ENCODE results near the gene MALRD1. TPM values are rescaled to one million over a fixed set of nuclear protein-coding genes. Genes with fewer than 3 reads are reported as not detected.

MALRD1 gene
- total and polyA plus RNA-seq, 3 donors from 2014 or later: 3.3 to 26.7 (median 19.3) TPM

- no peak for TF ChIP-seq CTCF (IDR thresholded peaks at IDR 0.05)
- TF ChIP-seq POLR2A (IDR thresholded peaks at IDR 0.05): no peak
- 98 to 100% methylated on average over 1 of the region's 1 CpG for WGBS, 2 donors
Measured at GRCh38 chr10:19164461-19164860, 115.9 kb downstream of the MALRD1 start.

GRCh38 chr10:19168584-19168983 lies 120.0 kb downstream of the MALRD1 start:
- H3K4me3 ChIP-seq: no peak overlapping the region
- H3K27ac ChIP-seq: no peak overlapping the region
- intact Hi-C loops (cut with DNase I; ENCODE audit: low total_unique reads): no loop called here
- no peaks in the 10 kb centered on the region for H3K4me1 ChIP-seq
- DNase-seq: no peak
- H3K9me3 ChIP-seq: no peaks in the 10 kb centered on the region
- H3K27me3 ChIP-seq: no peaks in the 10 kb centered on the region
- no peaks in the 10 kb centered on the region for H3K36me3 ChIP-seq (ENCODE audit: low read depth, missing control alignments)
- 60 to 81% methylated on average over 2 of the region's 2 CpGs for WGBS, 2 donors
- TF ChIP-seq CTCF (IDR thresholded peaks at IDR 0.05) (no peak), POLR2A (IDR thresholded peaks at IDR 0.05) (no peak)

More at GRCh38 chr10:19164461-19164860, 115.9 kb downstream of the MALRD1 start:
- no peaks in the 10 kb centered on the region for H3K9me3 ChIP-seq
- no peaks in the 10 kb centered on the region for H3K4me1 ChIP-seq
- no peak overlapping the region for H3K27ac ChIP-seq
- intact Hi-C loops (cut with DNase I; ENCODE audit: low total_unique reads): no loop called here
- DNase-seq: no peak
- no peaks in the 10 kb centered on the region for H3K27me3 ChIP-seq
- H3K4me3 ChIP-seq: no peak overlapping the region
- H3K36me3 ChIP-seq (ENCODE audit: low read depth, missing control alignments): no peaks in the 10 kb centered on the region

GRCh38 chr10:19169041-19169440 lies 120.4 kb downstream of the MALRD1 start:
- TF ChIP-seq POLR2A (IDR thresholded peaks at IDR 0.05) (no peak), CTCF (IDR thresholded peaks at IDR 0.05) (no peak)
- Histone ChIP-seq H3K4me3 (no peak overlapping the region), H3K27ac (no peak overlapping the region), H3K4me1 (no peaks in the 10 kb centered on the region), H3K9me3 (no peaks in the 10 kb centered on the region), H3K27me3 (no peaks in the 10 kb centered on the region), H3K36me3 (ENCODE audit: low read depth, missing control alignments) (no peaks in the 10 kb centered on the region)
- 76 to 85% methylated on average over 2 of the region's 2 CpGs for WGBS, 2 donors
- DNase-seq: no peak
- intact Hi-C loops (cut with DNase I; ENCODE audit: low total_unique reads): no loop called here

- DNase-seq: no peak
- WGBS, 2 donors: 64 to 68% methylated on average over 2 of the region's 2 CpGs
Measured at GRCh38 chr10:19169684-19170083, 121.1 kb downstream of the MALRD1 start.

More at GRCh38 chr10:19169684-19170083, 121.1 kb downstream of the MALRD1 start:
- no peaks in the 10 kb centered on the region for H3K9me3 ChIP-seq
- H3K36me3 ChIP-seq (ENCODE audit: low read depth, missing control alignments): no peaks in the 10 kb centered on the region
- no peaks in the 10 kb centered on the region for H3K27me3 ChIP-seq
- intact Hi-C loops (cut with DNase I; ENCODE audit: low total_unique reads): no loop called here
- TF ChIP-seq CTCF (IDR thresholded peaks at IDR 0.05) (no peak), POLR2A (IDR thresholded peaks at IDR 0.05) (no peak)
- no peak overlapping the region for H3K4me3 ChIP-seq
- H3K4me1 ChIP-seq: no peaks in the 10 kb centered on the region
- H3K27ac ChIP-seq: no peak overlapping the region
